GM12865 (cell line): ENCODE data around the gene AVP.

ENCODE experiments used
- DNase-seq: peaks from one replicate; pipeline ENCODE4 v3.0.0; 2010; ENCODE audit warnings: low read depth
- H3K4me3 ChIP-seq: 2 replicates; pipeline ENCODE4 v1.5.1; 2011; ENCODE audit warnings: mild to moderate bottlenecking, low read depth, low read length, control low read depth
- CTCF ChIP-seq: IDR thresholded peaks from 2 replicates; pipeline ENCODE4 v1.5.1; 2011; ENCODE audit warnings: low read length, control low read depth, low read depth, inconsistent platforms; ENCODE audit not compliant: insufficient read depth; ENCODE audit errors: missing control alignments

AVP gene

GRCh38 chr20:3032624-3033023, 51.9 kb downstream of the AVP start:
- DNase-seq = no peak
- TF ChIP-seq CTCF = no peak
- H3K4me3 ChIP-seq = no peak overlapping the region
